ENCODE data around the gene GCC2.
"Not testable (repeated sequence)": the region's sequence is repeated elsewhere in the genome, so short reads cannot be mapped to it uniquely, and the experiment has no call there.

Gene GCC2

GRCh38 chr2:108449410-108450130 lies 564 bp downstream of the GCC2 start:
- Histone ChIP-seq H3K4me1 (no peaks in the 10 kb centered on the region), H3K4me3 (ENCODE audit: low read depth, low read length) (peak overlapping the region; percentile 85), H3K27me3 (no peaks in the 10 kb centered on the region), H3K9me3 (no peaks in the 10 kb centered on the region), H3K36me3 (no peaks in the 10 kb centered on the region)
- DNase-seq: no peak
- TF ChIP-seq, protein P1, sequence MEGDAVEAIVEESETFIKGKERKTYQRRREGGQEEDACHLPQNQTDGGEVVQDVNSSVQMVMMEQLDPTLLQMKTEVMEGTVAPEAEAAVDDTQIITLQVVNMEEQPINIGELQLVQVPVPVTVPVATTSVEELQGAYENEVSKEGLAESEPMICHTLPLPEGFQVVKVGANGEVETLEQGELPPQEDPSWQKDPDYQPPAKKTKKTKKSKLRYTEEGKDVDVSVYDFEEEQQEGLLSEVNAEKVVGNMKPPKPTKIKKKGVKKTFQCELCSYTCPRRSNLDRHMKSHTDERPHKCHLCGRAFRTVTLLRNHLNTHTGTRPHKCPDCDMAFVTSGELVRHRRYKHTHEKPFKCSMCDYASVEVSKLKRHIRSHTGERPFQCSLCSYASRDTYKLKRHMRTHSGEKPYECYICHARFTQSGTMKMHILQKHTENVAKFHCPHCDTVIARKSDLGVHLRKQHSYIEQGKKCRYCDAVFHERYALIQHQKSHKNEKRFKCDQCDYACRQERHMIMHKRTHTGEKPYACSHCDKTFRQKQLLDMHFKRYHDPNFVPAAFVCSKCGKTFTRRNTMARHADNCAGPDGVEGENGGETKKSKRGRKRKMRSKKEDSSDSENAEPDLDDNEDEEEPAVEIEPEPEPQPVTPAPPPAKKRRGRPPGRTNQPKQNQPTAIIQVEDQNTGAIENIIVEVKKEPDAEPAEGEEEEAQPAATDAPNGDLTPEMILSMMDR (IDR thresholded peaks at IDR 0.05; ENCODE audit: low read depth, low read length): no peak

DNA sequence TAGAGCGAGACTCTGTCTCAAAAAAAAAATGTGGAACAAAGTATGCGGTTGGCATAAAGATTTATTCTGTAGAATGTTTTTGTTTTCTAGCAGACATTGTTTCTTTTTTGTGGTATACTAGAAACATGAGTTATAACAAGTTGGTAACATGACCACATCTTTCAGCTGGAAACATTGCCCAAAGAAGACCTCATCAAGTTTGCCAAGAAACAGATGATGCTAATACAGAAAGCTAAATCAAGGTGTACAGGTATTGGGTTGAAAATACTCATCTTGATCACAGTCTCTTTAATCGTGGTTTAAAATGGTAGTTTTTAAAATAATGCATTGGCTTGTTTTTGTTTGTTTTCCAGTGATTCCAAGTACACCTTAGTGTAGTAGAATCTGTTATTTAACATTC lies 1.9 kb downstream of the GCC2 start:
- Histone ChIP-seq H3K27me3 (no peaks in the 10 kb centered on the region), H3K9me3 (no peaks in the 10 kb centered on the region), H3K36me3 (no peaks in the 10 kb centered on the region), H3K4me1 (no peaks in the 10 kb centered on the region), H3K4me3 (ENCODE audit: low read depth, low read length) (no peak overlapping the region)
- DNase-seq: no peak
- TF ChIP-seq, protein P1 (IDR thresholded peaks at IDR 0.05; ENCODE audit: low read depth, low read length): no peak

GRCh38 chr2:108451976-108452375 lies 3.0 kb downstream of the GCC2 start:
- Histone ChIP-seq H3K4me3 (ENCODE audit: low read depth, low read length) (no peak overlapping the region), H3K27me3 (no peaks in the 10 kb centered on the region), H3K9me3 (no peaks in the 10 kb centered on the region), H3K36me3 (no peaks in the 10 kb centered on the region), H3K4me1 (no peaks in the 10 kb centered on the region)
- DNase-seq: no peak
- TF ChIP-seq, protein P1 (IDR thresholded peaks at IDR 0.05; ENCODE audit: low read depth, low read length): no peak

- H3K27me3 ChIP-seq; H3K36me3 ChIP-seq; H3K4me1 ChIP-seq; H3K9me3 ChIP-seq; H3K4me3 ChIP-seq (ENCODE audit: low read depth, low read length); DNase-seq: not testable (repeated sequence)
These were observed 4.5 kb downstream of the GCC2 start for GRCh38 chr2:108453530-108453929.

DNA sequence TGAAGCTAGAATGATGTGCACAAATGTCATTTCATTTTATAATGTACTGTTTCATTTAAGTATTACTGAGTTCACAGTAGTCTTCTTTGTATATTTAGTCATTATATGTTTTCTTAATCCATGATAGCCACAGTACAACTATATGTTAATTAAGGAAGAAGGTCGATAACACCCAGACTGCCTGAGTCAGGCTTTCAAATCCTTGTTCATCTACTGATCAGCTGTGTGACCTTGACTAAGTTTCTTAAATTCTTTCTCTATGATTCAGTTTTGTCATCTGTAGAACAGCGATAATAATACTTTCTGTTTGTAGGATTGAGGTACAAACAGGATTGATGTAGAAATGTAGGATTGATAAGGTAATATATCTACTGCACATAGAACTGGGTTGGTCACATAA lies 5.4 kb downstream of the GCC2 start:
- Histone ChIP-seq H3K4me1 (no peaks in the 10 kb centered on the region), H3K27me3 (no peaks in the 10 kb centered on the region), H3K36me3 (no peaks in the 10 kb centered on the region), H3K4me3 (ENCODE audit: low read depth, low read length) (no peak overlapping the region), H3K9me3 (no peaks in the 10 kb centered on the region)
- no peak for DNase-seq
- TF ChIP-seq, protein P1 (IDR thresholded peaks at IDR 0.05; ENCODE audit: low read depth, low read length): no peak

- no peaks in the 10 kb centered on the region for H3K27me3 ChIP-seq
- H3K4me1 ChIP-seq: no peaks in the 10 kb centered on the region
- H3K36me3 ChIP-seq: no peaks in the 10 kb centered on the region
- no peaks in the 10 kb centered on the region for H3K9me3 ChIP-seq
- no peak for DNase-seq
- H3K4me3 ChIP-seq (ENCODE audit: low read depth, low read length): no peak overlapping the region
- TF ChIP-seq, protein P1 (IDR thresholded peaks at IDR 0.05; ENCODE audit: low read depth, low read length): no peak
These were observed 6.6 kb downstream of the GCC2 start for GRCh38 chr2:108455571-108455970.

Measured in BE2C (cell line).